HEK293 (cell line): Measurements from ENCODE around the gene PDZD8.

Experiments used
- BCL11A ChIP-seq: fragments of 450-650 bp; formaldehyde crosslinking; IDR thresholded peaks from 2 replicates; pipeline ENCODE4 v1.5.1; 2016; ENCODE audit warnings: low read depth, missing biosample characterization, missing genetic modification characterization
- CTCF ChIP-seq: fragments of 450-650 bp; formaldehyde crosslinking; IDR thresholded peaks from 2 replicates; pipeline ENCODE4 v1.5.1; 2016; ENCODE audit warnings: missing biosample characterization, missing genetic modification characterization
- ZBTB21 ChIP-seq: fragments of 450-650 bp; formaldehyde crosslinking; IDR thresholded peaks from 2 replicates; pipeline ENCODE4 v1.5.1; 2017; ENCODE audit warnings: missing biosample characterization, missing genetic modification characterization
- ZFP3 ChIP-seq: fragments of 450-650 bp; formaldehyde crosslinking; IDR thresholded peaks from 2 replicates; pipeline ENCODE4 v1.5.1; 2016; ENCODE audit warnings: low read depth, missing biosample characterization, missing genetic modification characterization
- ZNF138 ChIP-seq: fragments of 450-650 bp; formaldehyde crosslinking; IDR thresholded peaks from 2 replicates; pipeline ENCODE4 v1.5.1; 2016; ENCODE audit warnings: missing biosample characterization, missing genetic modification characterization, borderline replicate concordance
- ZNF629 ChIP-seq: fragments of 450-650 bp; formaldehyde crosslinking; IDR thresholded peaks from 2 replicates; pipeline ENCODE4 v1.5.1; 2017; ENCODE audit warnings: missing biosample characterization, missing genetic modification characterization
- ZNF843 ChIP-seq: fragments of 450-650 bp; formaldehyde crosslinking; IDR thresholded peaks from 2 replicates; pipeline ENCODE4 v1.5.1; 2016; ENCODE audit warnings: missing biosample characterization, missing genetic modification characterization
- TF ChIP-seq, protein P1 (sequence below): IDR thresholded peaks from 2 replicates; pipeline ENCODE4 v1.6.1; 2011; ENCODE audit warnings: mild to moderate bottlenecking, low read depth, low read length, borderline replicate concordance

DNA sequence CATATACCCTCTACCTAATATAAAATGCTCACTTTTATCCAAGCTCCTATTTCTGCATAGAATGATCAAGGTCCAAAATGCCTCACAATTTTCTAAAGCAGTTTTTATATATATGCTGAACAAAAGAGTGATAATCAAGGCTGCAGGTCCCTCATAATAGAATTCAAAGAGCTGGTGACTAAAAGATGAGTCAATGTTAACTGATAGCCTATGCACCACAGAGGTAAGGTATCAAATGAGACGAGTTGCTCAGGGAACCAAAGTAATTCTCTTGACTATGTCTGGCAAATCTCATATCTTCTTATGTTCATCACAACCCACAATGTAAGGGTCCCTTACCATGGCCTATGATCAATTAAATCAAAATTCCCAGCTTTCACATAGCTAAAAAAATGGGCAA is 15.2 kb downstream of the PDZD8 start:
- TF ChIP-seq CTCF (no peak), ZNF138 (no peak), BCL11A (tag by site-specific recombination) (no peak), ZBTB21 (no peak), ZNF629 (tag by site-specific recombination) (no peak), ZFP3 (tag by site-specific recombination) (no peak), ZNF843 (tag by site-specific recombination) (no peak)
- TF ChIP-seq, protein P1, sequence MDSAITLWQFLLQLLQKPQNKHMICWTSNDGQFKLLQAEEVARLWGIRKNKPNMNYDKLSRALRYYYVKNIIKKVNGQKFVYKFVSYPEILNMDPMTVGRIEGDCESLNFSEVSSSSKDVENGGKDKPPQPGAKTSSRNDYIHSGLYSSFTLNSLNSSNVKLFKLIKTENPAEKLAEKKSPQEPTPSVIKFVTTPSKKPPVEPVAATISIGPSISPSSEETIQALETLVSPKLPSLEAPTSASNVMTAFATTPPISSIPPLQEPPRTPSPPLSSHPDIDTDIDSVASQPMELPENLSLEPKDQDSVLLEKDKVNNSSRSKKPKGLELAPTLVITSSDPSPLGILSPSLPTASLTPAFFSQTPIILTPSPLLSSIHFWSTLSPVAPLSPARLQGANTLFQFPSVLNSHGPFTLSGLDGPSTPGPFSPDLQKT = no peak
